NK-92 (cell line): ENCODE measurements around the gene COL11A2.

ENCODE experiments used
- DNase-seq: peaks from one replicate; lab custom pipeline; 2025; ENCODE audit not compliant: unreplicated experiment; lab: John Stamatoyannopoulos, UW

Gene COL11A2

DNA sequence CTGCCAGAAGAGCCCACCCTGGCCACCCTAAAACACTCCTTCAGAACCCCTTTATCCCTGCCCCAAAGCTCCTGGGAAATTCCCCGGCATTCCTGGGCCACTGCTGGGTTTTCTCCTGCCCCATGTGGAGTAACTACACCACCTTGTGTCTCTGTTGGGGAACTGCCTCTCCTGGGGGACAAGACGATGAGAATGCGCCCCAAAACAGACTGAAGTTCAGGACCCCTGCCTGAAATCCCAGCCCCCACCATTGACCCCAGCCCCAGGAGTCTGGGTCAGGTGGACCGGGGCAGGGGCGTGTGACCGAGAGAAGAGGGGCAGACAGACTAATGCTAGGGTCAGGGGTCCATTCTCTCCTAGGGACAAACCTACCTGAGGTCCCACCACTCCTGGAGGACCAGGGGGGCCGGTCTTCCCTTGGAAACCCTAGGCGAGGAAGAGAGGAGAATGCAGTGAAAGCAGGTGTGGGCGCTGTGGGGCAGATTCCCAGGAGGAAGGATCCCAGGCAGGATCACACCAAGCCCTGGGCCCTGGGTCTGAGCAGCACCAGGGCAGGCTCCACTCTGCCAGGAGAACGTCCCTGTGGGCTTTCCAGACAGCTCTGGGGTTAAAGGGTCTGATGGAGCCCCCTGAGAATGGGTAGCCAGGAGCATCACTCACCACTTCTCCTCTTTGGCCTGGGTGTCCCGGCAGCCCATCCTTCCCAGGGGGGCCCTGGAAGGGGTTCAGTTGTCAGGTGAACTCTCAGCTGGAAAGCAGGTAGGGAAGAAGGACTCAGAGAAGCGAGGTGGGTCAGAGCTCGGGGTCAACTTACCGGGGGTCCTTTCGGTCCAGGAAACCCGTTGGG, 19.4 kb downstream of the COL11A2 start:
- no peak for DNase-seq

DNA sequence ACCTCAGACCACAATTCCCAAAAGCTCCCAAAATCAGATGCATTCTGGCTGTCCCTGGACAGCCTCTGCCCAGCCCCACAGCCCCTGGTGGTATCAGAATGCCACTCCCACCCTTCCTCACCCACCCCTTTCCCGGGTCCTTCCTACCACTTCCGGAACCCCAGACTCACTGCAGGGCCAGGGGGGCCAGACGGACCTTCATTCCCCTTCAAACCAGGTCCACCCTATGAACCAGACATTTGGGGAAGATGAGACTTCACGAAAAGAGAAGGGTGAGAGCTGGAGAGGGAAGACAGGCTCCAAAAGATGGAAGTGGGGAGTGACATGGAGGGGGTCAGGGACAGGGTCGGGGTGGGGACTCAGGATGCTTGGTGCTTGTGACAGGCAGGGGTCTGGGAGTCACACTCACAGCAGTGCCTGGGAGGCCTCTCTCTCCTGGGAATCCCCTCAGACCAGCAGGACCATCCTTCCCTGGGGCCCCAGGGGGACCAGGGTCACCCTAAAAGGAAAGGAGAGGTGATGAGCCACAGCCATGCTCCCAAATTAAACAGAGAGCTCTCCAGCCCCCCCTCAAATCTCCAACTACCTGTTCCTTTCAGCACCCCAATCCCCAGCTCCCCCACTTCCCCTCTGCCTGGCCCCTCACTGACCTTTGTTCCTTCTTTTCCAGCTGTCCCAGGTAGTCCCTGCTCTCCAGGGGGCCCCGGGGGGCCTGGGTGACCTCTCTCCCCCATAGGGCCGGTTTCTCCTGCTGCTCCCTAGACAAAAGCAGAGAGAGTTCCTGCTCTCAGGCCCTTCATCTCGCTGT, 20.2 kb downstream of the COL11A2 start:
- no peak for DNase-seq

DNA sequence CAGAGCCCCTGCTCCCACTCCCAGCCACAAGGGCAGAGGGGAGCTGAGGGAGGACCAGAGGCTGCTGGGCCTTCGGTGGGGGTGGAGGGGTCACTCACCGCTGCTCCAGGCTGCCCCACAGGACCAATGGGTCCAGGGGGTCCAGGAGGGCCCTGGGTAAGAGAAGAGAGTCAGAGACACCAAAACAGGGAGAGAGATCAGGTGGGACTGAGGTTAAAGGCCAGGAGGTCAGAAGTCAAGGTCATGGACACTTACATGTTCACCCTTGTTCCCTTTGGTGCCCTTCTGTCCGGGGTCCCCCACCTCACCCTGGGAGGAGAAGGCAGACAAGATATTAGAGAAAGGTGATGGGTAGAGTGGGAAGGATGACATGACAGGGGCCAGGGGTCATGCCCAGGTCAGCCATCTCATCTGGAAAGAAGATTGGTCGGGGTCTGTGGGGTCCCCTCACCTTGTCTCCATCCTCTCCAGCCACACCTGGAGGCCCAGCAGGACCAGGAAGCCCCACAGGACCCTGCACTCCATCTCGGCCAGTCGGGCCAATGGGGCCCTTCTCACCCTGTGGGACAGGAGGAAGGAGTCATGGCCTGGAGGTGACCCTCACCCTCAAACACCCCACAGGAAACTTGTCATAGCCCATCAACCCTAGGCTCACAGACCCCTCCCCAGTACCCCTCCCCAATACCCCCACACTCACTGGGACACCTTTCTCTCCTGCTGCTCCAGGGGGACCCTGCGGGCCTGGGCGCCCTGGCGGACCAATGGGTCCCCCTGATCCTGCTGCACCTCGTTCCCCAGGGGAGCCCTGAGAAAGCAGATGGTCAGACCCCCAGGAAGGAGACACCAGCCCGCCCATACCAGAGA, 21.0 kb downstream of the COL11A2 start:
- DNase-seq = no peak

DNA sequence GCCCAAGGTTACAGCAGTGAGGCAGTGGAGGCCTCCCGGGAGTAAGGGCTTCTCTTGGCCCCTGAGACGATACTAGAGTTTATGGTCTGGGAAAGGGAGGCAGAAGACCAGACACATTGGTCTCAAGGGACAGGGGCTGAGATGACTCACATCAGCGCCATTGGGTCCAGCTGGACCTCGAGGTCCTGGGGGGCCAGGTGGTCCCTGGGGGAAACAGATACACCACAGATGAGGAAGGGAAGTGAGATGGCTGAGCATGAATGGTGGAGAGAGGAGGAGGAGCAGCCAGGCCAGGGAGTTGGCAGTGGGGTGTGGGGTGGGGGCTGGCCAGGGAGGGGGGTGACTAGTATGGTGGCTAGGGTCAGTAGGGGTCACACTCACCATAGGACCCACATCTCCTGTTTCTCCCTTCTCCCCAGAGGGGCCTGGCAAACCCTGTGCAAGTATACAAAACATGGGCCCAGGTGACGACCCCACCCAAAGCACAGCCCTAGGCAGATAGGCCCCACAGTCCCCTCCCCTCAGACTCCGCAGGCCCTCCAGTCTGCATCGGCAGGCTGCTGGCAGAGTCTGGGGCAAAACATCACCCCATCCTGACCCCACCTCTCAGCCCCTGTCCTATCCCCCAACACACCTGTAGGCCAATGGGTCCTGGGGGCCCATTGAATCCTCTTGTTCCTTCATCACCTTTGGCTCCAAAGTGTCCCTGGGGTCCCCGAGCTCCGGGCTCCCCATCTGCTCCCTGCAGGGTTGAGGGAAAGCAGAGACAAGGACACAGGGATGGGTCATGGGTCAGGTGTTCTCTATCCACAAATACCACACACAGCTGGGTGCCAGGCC, 21.9 kb downstream of the COL11A2 start:
- DNase-seq = no peak

DNA sequence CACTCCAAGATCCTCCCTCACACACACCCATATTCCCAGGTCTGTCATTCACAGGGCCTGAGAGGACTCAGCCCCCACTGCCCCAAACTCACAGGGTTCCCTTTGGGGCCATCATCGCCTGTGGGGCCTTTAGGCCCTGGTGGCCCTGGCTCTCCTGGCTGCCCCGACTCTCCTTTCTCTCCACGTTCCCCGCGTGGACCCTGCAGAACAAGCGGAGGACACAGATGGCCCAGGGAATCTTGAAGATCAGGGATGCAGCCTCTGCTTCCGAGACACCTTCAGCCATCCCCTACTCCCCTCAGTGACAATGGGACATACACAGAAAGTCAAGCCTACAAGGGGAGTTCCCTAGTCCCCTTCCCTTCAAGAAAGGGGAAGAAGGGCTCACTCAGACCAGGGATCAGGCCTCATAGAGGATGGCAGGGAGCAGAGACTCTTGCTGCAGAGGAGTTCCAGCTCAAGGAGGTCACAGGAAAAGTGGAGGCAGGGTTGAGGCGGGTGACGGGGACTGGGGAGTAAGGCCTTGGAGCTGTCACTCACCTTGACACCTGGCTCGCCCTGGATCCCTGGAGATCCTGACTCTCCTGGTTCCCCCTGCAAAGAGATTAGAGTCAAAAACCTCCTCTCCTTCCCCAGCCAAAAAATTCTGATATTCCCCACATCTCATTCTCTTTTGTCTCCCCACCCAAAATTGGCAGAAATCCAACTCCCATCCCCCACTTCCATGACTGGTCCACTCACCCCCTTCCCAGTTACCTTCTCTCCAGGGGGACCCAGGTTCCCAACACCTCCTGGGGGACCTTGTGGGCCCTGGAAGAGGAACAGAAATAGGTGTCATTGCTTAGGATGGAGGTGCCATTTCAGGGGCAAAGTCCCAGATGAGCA, 22.7 kb downstream of the COL11A2 start:
- DNase-seq = no peak

DNA sequence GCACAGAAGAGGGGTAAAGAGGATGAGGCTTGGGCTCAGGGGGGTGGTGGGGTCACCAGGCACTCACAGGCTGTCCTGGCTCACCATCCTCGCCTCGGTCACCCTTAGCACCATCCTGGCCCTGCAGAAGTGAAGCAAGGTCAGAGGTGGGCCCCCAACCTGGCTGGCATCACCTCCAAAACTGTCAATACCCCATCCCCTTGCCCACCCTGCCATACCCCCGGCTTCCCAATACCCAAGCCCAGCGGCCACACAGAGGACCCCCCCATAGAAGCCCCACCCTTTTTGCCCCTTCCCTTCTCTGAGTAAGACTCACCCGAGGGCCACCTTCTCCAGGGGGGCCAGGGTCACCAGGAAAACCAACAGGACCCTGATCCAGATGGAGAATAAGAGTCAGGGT, 23.6 kb downstream of the COL11A2 start:
- no peak for DNase-seq

DNA sequence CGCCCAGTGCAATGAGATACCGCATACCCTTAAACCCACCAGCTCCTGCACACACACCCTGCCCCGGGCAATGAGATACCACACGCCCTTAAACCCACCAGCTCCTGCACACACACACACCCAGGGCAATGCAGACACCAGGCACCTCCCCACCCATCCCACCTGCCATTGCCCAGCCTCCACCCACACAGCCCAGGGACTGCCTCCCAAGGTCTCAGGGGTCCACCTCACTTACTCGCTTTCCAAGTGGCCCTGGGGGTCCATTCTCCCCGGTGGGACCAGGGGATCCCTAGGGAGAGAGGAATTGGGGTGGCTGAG, 24.0 kb downstream of the COL11A2 start:
- no peak for DNase-seq

DNA sequence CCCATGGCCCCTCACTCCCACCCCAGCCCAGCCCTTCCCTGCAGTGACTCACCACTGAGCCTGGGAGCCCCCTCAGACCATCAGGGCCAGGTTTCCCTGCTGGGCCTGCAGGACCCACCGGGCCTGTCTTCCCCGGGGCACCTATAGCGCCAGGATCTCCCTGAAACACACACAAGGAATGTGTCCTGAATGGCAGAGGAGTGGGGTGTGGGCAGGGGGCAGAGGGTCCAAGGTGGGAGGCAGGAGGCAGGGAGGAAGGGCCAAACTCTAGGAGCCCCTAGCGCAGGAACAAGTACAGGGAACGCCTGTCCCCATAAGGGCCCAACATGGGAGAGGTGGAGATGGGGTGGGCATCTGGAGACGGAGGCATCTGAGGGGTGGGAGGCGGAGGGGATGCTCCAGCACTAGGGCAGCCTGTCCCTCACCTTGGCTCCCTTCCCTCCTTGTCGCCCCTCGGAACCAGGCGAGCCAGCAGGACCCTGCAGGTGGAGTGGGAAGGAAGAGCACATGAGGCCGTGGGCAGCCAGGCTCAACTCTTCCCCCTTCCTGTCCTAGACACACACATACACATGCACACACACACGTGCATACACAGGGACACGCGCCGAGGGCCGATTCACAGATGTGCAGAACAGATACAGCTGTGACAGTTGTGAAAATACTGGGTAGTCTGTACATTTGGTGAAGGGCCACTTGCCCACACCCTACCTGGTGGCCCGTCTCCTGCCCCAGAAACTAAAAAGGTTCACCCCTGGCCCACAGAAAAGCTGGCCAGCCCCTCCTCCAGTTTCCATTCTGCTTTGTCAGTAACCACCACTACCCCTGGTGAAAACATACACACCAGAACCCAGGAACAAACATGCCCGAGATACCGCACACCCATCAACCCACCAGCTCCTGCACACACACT, 24.6 kb downstream of the COL11A2 start:
- no peak for DNase-seq

DNA sequence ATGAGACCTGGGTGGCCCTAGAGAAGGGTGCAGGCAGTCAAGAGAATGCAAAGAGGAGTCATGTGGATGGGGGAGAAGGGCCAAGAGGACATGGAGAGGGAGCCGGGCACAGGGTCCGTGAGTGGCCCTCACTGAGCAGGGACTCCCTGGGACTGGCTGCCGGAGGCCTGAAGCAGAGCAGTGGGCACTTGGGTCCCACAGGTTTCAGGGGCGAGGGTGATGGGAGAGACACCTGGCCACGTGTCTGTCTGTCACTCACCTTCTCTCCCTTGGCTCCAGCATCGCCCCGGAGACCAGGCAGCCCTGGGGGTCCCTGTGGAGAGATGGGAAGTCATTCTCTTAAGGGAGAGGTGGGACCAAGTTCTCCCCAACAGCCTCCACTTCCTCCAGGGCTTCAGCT, 25.5 kb downstream of the COL11A2 start:
- DNase-seq = no peak

DNA sequence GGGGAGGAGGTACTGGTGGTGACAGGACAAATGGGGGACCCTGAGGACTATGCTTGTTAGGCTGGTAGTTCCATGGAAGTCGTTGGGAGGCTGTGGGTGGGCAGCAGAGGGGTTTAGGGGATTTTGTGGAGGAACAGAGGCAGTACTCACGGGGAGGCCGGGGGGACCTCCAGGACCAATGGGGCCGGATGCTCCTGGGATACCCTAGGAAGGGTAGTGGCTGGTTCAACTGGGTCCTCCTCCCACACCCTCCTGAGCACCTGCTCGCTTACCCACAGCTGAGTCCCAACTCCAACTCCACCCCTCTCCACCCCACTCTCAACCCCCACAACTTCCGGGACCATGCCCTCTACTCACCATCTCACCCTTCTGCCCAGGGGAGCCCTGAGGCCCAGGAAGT, 25.9 kb downstream of the COL11A2 start:
- DNase-seq = no peak

DNA sequence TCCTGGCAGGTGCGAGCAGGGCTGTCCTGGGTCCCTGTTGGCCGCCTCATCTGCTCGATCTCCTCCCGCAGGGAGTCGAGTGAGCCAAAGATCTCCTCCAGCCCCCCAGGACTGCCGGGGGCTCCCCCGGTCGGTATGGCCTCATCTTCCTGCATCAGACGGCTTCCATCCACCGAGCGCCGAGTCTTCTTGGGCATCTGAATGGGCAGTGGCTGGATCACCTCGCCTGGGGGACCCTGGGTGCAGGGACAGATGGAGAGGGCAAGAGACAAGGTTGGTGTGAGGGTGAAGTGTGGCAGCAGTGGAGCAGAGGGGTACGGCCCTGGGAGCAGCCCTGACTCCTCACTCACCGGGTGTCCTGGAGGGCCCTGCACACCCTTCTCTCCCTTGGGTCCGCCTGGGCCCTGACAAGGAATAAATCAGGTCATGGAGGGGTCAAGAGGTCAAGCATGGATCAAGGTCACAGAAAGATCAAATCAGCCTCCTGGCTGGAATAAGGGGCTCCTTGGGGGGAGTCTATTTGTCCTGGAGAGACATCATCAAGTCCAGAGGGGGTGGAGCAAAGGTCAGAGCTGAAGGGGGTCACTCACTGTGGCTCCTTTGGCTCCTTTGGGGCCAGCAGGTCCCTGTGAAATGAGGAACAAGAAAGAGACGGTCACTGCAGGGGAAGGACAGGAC, 26.5 kb downstream of the COL11A2 start:
- DNase-seq = no peak

DNA sequence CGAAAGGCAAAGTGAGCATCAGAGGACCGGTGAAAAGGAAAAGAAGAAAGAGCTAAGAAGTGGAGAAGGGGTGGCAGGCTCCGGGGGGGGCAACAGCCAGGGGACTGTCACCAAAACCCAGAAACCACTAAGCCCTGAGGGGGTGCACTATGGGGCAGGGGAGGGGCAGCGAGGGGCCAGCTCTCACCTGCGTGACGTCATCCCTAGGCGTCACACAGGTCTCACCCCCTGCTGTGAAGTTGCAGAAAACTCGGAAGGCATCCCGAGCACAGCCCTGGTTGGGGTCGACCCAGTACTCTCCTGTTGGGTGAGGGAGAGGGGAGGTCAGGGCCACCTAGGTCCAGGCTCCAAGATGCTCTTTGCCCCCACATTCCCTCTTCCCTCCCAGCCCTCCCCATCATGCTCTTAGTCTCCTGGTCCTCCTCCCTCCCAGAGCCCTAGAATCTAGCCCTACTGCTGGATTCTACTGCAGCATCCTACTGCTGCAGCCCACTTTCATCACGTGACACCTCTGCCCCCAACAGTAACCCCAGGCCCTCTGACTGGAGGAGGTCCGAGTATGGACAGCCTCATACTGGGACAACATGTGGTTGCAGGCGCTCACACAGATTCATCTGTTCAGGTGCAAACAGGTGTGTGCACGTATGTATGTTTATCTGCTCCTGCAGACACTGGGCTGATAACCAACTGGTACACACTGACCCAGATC, 27.4 kb downstream of the COL11A2 start:
- no peak for DNase-seq

DNA sequence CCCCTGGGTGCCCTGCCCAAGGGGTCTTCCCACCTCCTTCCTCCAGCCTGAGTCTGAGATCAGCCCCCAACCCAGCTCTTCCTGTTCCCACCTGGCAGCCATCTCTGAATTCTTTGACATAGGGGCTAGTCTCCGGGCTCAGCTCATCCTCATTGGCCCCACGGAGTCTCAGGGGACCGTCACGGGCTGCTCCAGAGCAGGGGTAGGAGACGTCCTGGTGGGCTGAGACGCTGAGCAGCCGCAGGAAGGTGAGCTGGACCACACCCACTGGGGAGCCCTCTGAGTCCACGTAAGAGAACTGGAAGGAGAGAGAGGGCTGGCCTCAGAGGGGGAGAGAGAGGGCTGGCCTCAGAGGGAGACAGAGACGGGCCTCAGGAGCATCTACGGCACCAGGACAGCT, 28.1 kb downstream of the COL11A2 start:
- no peak for DNase-seq

DNA sequence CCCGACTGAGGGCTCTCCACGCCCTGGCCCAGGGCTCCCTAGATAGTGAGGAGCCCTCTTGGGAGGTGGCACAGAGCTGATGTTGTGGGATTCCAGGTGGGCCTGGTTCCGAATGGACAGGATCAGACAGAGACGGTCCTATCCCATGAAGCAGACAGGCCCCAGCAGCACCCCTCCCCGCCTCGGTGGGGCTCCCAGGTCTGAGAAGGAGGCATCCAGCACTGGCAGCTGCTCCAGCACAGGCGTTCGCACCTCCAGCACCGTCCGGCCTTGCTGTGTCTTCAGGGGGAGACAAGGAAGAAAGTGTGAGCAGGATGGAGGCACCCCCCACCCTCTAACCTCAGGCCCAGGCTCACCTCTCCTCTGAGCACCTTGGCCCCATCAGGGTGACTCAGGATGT, 28.7 kb downstream of the COL11A2 start:
- no peak for DNase-seq

DNA sequence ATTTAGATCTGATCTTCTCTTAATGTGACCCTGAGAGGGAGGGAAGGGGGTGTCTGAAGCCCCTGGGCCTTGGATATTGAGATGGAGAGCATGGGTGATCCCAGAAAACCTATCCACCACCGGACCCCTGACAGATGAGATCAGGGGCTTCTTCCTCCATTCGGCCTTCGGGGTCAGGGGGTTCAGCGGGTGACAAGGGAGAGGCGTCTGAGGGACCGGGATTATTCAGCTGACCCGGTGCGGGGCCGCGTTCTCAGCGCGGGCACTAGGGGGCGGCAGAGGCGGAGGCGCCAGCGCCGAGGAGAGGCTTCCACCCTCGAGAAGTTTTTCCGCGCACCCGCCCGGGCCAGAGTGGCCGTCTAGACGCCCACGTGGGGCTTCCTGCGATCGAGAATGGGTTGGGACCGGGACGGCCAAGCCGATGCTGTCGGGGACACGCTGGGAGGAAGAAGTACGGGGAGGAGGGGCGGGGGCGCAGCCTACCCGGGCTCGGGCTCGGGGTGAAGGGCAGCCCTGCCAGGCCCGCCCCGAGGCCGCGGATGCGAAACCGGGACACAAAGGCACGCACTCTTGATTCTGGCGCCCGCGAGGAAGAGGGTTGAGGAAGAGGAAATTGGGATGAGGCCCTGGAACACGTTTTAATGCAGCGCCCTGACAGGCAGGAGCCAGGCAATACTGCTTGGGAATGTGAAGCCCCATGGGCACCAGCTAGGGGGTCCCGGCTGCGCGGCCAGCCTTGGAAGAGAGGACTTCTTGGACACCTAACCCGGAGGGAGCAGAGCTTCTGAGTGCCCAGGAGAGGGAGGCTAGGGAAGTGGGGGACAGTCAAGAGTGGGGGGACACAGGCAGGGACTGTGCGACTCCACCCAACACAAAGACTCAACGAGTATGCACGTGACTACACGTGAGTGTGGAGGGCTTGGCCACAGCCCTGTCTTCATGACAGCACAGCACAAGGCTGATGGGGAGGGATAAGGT, 30.6 kb downstream of the COL11A2 start:
- no peak for DNase-seq

DNA sequence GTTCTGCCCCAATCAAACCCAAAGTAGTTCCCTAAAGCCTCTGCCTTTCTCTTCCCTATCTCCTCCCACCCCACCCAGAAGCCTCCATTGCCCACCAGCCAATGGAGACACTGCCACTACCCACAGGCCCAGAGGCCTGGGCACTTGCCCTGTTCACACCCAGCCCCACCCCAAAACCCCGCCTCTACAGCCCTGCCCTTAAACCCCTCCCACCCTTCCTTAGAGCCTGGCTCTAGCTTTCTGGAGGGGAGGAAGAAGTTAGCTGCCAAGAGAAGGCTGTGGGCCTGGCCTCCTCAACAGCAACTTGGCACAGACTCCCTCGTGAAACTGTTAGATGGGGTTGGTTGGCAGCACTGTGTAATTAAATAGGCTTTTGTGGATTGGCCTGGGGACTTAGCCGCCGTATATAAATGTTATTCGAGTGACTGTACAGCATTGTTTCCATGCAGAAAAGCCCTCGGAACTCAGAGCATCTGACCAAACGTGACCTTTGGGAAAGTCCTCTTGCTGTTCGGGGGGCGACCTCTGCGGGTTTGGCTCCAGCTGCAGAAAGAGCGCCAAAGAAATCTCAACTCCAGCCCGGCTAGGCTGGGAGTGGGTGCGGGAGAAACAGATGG, 31.4 kb downstream of the COL11A2 start:
- no peak for DNase-seq
